CD14-positive monocyte (primary cell): Measurements from ENCODE around the gene PTPRH. TPM values are rescaled to one million over a fixed set of nuclear protein-coding genes. Genes with fewer than 3 reads are reported as not detected.
A peak's percentile ranks its signal among the peaks of the same experiment; 100 is the strongest.

ENCODE experiments used
- DNase-seq, 3 donors: peaks; one replicate each; pipeline ENCODE4 v3.0.0-alpha.2; 2011 to 2022
- H2AFZ ChIP-seq: 2 replicates; pipeline ENCODE4 v1.6.0; 2012; ENCODE audit warnings: mild to moderate bottlenecking, low read depth, low read length, inconsistent platforms; ENCODE audit not compliant: insufficient read depth, poor library complexity, severe bottlenecking
- H3K27ac ChIP-seq, 2 donors: 1 replicate in 1 of 2; 2 replicates in 1 of 2; pipeline ENCODE4 v1.5.1; 2012 to 2013; ENCODE audit warnings: low read length in 2 of 2, control low read depth in 1 of 2, inconsistent platforms in 1 of 2, low read depth in 1 of 2, mild to moderate bottlenecking in 1 of 2
- H3K27me3 ChIP-seq, 2 donors: one replicate each; pipeline versions ENCODE4 v1.6.0 to v1.6.1; 2011 to 2013; ENCODE audit warnings: low read length in 2 of 2; ENCODE audit not compliant: control insufficient read depth in 2 of 2, insufficient read depth in 2 of 2
- H3K36me3 ChIP-seq, 2 donors: replicated peaks in 1 of 2; 1 replicate in 1 of 2; 2 replicates in 1 of 2; pipeline versions ENCODE4 v1.5.1 to v1.6.1; 2012 to 2013; ENCODE audit warnings: low read length in 2 of 2, control low read depth in 1 of 2, inconsistent platforms in 1 of 2, mild to moderate bottlenecking in 1 of 2; ENCODE audit not compliant: insufficient read depth in 2 of 2, control insufficient read depth in 1 of 2
- H3K4me1 ChIP-seq, 2 donors: 1 replicate in 1 of 2; 2 replicates in 1 of 2; pipeline versions ENCODE4 v1.5.1 to v1.6.1; 2012 to 2013; ENCODE audit warnings: low read length in 2 of 2, control low read depth in 1 of 2, inconsistent platforms in 1 of 2, mild to moderate bottlenecking in 1 of 2, moderate library complexity in 1 of 2; ENCODE audit not compliant: insufficient read depth in 2 of 2, control insufficient read depth in 1 of 2
- H3K4me2 ChIP-seq: replicated peaks from 2 replicates; pipeline ENCODE3; 2012; ENCODE audit warnings: low read length, moderate library complexity, mild to moderate bottlenecking; ENCODE audit not compliant: poor library complexity, severe bottlenecking; ENCODE audit errors: extremely low read depth
- H3K4me3 ChIP-seq, 3 experiments: fragments of 200-600 bp in 1 of 3; sonication (generic) in 1 of 3; replicated peaks in 1 of 3; 1 replicate in 2 of 3; 2 replicates in 1 of 3; pipeline ENCODE4 v1.5.1; 2011 to 2013; ENCODE audit warnings: low read length in 3 of 3, mild to moderate bottlenecking in 3 of 3, control low read depth in 2 of 3, low read depth in 2 of 3, inconsistent platforms in 1 of 3, moderate library complexity in 1 of 3
- H3K79me2 ChIP-seq: 2 replicates; pipeline ENCODE4 v1.6.0; 2012; ENCODE audit warnings: mild to moderate bottlenecking, control low read depth, inconsistent platforms, low read length, moderate library complexity; ENCODE audit not compliant: insufficient read depth
- H3K9ac ChIP-seq: 2 replicates; pipeline ENCODE4 v1.6.0; 2017; ENCODE audit warnings: low read length, mild to moderate bottlenecking; ENCODE audit not compliant: insufficient read depth, poor library complexity, severe bottlenecking
- H3K9me3 ChIP-seq, 2 donors: replicated peaks in 1 of 2; 1 replicate in 1 of 2; 2 replicates in 1 of 2; pipeline versions ENCODE4 v1.5.1 to v1.6.1; 2012 to 2013; ENCODE audit warnings: low read length in 2 of 2, control low read depth in 1 of 2; ENCODE audit not compliant: control insufficient read depth in 1 of 2, insufficient read depth in 1 of 2
- H4K20me1 ChIP-seq: 2 replicates; pipeline ENCODE4 v1.6.0; 2012; ENCODE audit warnings: mild to moderate bottlenecking, low read length, control low read depth, moderate library complexity; ENCODE audit not compliant: insufficient read depth
- H3K27ac Mint-ChIP-seq, 7 donors: one replicate each; pipeline ENCODE4 v1.8.0; 2020; ENCODE audit warnings: mild to moderate bottlenecking in 7 of 7, mixed read lengths in 7 of 7, moderate library complexity in 6 of 7, inconsistent platforms in 2 of 7
- H3K27me3 Mint-ChIP-seq, 3 donors: one replicate each; pipeline ENCODE4 v1.8.0; 2021 to 2022; ENCODE audit warnings: low read depth in 3 of 3, mild to moderate bottlenecking in 3 of 3, mixed read lengths in 3 of 3, moderate library complexity in 3 of 3, inconsistent platforms in 1 of 3
- H3K36me3 Mint-ChIP-seq, 2 donors: one replicate each; pipeline ENCODE4 v1.8.0; 2020; ENCODE audit warnings: mixed read lengths in 2 of 2, inconsistent platforms in 1 of 2, mild to moderate bottlenecking in 1 of 2
- H3K4me1 Mint-ChIP-seq: one replicate; pipeline ENCODE4 v1.8.0; 2020; ENCODE audit warnings: mild to moderate bottlenecking, mixed read lengths
- H3K4me3 Mint-ChIP-seq, 2 donors: one replicate each; pipeline ENCODE4 v1.8.0; 2020; ENCODE audit warnings: mild to moderate bottlenecking in 2 of 2, mixed read lengths in 2 of 2, moderate library complexity in 1 of 2
- H3K9me3 Mint-ChIP-seq, 7 donors: one replicate each; pipeline ENCODE4 v1.8.0; 2020 to 2022; ENCODE audit warnings: mixed read lengths in 7 of 7, mild to moderate bottlenecking in 6 of 7, moderate library complexity in 6 of 7, inconsistent platforms in 2 of 7
- WGBS: methylation state at CpG from one replicate; pipeline ENCODE4 v1.1.5; 2013; ENCODE audit warnings: missing lambda C conversion rate; ENCODE audit not compliant: insufficient coverage; 5-methylcytosine and 5-hydroxymethylcytosine counted together
- intact Hi-C, 2 donors: fragments of 100-400 bp; cut with micrococcal nuclease; formaldehyde crosslinking; loops; one replicate each; pipeline versions ENCODE4 v1.15.0 to v1.15.1; 2023
- polyA plus RNA-seq, 3 donors: library from polyadenylated mRNA; depleted of rRNA in 1 of 3; unstranded in 2 of 3; stranded (reverse) in 1 of 3; fragments of 300-500 nt in 2 of 3; fragments of >200 nt in 1 of 3; fragmentation: Illumina TruSeq in 2 of 3; gene quantifications; 1 replicate in 2 of 3; 2 replicates in 1 of 3; pipeline ENCODE4 v1.2.3, GENCODE V29; 2012 to 2021
- TF ChIP-seq, protein P1 (sequence below): fragments of 200-600 bp; IDR thresholded peaks from one replicate; pipeline ENCODE4 v1.8.0; 2022; ENCODE audit warnings: antibody characterized with exemption, mild to moderate bottlenecking

PTPRH gene
- polyA plus RNA-seq, 3 donors, result 0.08 to 0.53 TPM; not detected in 1

DNA sequence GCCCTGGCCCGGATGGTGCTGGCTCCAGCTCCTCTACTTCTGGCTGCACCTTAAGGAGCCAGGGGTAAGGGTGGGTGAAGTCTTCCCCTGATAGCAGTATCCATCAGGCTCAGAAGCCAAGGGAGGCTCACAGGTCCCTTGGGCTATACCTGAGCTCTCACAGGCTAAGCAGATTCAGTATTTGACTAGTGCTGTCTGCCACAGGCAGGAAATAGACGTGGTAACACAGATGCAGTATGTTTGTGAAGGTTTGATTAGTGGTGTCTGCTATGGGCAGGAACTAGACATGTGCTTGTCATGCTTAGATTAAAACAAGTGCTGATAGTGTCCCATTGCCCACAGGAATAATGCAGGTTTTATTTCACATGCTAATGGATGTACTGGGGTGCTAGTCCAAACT, 33.2 kb downstream of the PTPRH start:
- H3K4me3 Mint-ChIP-seq, result peak overlapping the region in 1 of 2 donors; percentile 1
- Histone ChIP-seq H2AFZ (no peak overlapping the region), H4K20me1 (no peaks in the 10 kb centered on the region), H3K9me3 (peaks cover 19 to 28% of the 10 kb centered on the region in 2 donors), H3K27ac (no peak overlapping the region), H3K4me3 (no peak overlapping the region), H3K36me3 (no peaks in the 10 kb centered on the region), H3K4me2 (no peak overlapping the region), H3K4me1 (peaks cover 19 to 31% of the 10 kb centered on the region in 2 donors), H3K9ac (no peak overlapping the region), H3K79me2 (no peaks in the 10 kb centered on the region), H3K27me3 (peaks cover 38 to 98% of the 10 kb centered on the region in 2 donors)
- TF ChIP-seq, protein P1, sequence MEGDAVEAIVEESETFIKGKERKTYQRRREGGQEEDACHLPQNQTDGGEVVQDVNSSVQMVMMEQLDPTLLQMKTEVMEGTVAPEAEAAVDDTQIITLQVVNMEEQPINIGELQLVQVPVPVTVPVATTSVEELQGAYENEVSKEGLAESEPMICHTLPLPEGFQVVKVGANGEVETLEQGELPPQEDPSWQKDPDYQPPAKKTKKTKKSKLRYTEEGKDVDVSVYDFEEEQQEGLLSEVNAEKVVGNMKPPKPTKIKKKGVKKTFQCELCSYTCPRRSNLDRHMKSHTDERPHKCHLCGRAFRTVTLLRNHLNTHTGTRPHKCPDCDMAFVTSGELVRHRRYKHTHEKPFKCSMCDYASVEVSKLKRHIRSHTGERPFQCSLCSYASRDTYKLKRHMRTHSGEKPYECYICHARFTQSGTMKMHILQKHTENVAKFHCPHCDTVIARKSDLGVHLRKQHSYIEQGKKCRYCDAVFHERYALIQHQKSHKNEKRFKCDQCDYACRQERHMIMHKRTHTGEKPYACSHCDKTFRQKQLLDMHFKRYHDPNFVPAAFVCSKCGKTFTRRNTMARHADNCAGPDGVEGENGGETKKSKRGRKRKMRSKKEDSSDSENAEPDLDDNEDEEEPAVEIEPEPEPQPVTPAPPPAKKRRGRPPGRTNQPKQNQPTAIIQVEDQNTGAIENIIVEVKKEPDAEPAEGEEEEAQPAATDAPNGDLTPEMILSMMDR, result no peak
- intact Hi-C loops, result no loop called here
- DNase-seq, result no peak
- peaks cover 7 to 45% (median 33%) of the 10 kb centered on the region in 7 donors for H3K9me3 Mint-ChIP-seq
- 0% methylated on average over 1 of the region's 2 CpGs for WGBS
- H3K36me3 Mint-ChIP-seq, result peaks cover 2 to 5% of the 10 kb centered on the region in 2 donors
- peaks cover 88 to 99% (median 98%) of the 10 kb centered on the region in 3 donors for H3K27me3 Mint-ChIP-seq
- peaks cover 27% of the 10 kb centered on the region for H3K4me1 Mint-ChIP-seq
- H3K27ac Mint-ChIP-seq, result no peak overlapping the region

DNA sequence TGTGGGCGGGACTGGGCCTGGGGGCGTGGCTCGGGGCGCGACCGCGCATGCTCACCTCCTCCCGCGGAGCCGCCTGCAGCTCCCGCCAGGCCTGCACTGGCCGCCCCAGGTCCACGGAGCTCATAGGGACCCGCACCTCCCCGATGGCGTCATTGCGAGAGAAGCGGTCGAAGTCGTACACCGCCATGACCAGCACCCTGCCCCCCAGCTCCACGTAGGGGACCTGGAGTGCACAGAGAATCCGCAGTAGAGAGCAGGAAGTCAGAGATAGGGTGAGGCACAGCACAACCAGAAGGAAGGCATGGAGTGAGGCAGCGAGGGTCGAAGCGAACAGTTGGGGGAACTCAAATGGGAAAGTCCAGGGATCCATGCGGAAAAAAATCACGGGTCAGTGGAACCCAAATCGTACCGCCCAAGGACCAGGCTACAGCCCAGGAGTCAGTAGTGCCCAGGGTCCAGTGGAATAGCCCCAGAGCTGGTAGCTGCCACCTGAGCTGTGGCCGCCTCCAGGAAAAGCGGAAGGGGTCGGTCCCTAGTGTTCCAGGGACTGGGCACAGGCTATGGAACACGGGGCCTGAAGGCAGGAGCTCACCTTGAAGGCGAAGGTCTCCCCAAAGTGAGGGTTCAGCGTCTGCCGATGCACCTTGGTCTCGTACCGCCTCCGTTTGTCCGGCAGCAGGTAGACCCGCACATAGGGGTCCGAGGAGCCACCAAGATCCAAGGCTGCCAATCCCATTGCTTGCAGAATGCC, 34.0 kb downstream of the PTPRH start:
- Mint-ChIP-seq H3K27me3 (peaks cover 87 to 99% (median 98%) of the 10 kb centered on the region in 3 donors), H3K36me3 (peaks cover 2 to 5% of the 10 kb centered on the region in 2 donors), H3K4me3 (peak overlapping the region in 1 of 2 donors; percentile 78), H3K9me3 (peaks cover 7 to 45% (median 30%) of the 10 kb centered on the region in 7 donors), H3K4me1 (peaks cover 25% of the 10 kb centered on the region), H3K27ac (no peak overlapping the region)
- Histone ChIP-seq H3K27ac (no peak overlapping the region), H3K36me3 (no peaks in the 10 kb centered on the region), H3K27me3 (peaks cover 31 to 97% of the 10 kb centered on the region in 2 donors), H3K9ac (no peak overlapping the region), H3K4me1 (peaks cover 19 to 31% of the 10 kb centered on the region in 2 donors), H4K20me1 (no peaks in the 10 kb centered on the region), H3K9me3 (peaks cover 19 to 24% of the 10 kb centered on the region in 2 donors), H3K4me2 (no peak overlapping the region), H2AFZ (no peak overlapping the region), H3K4me3 (no peak overlapping the region), H3K79me2 (no peaks in the 10 kb centered on the region)
- TF ChIP-seq, protein P1, result no peak
- no peak for DNase-seq
- 68% methylated on average over 43 of the region's 43 CpGs for WGBS
- intact Hi-C loops, result no loop called here
